IgD-negative memory B cell (primary cell): ENCODE measurements around the gene KDM5A. TPM values are rescaled to one million over a fixed set of nuclear protein-coding genes. Genes with fewer than 3 reads are reported as not detected.

Experiments used
- H3K27ac Mint-ChIP-seq, 3 donors: one replicate each; pipeline ENCODE4 v1.8.0; 2020 to 2022; ENCODE audit warnings: mild to moderate bottlenecking in 3 of 3, mixed read lengths in 3 of 3, moderate library complexity in 1 of 3
- H3K27me3 Mint-ChIP-seq: one replicate; pipeline ENCODE4 v1.8.0; 2021; ENCODE audit warnings: mixed read lengths
- H3K36me3 Mint-ChIP-seq: one replicate; pipeline ENCODE4 v1.8.0; 2020; ENCODE audit warnings: mild to moderate bottlenecking, mixed read lengths
- H3K4me1 Mint-ChIP-seq, 3 donors: one replicate each; pipeline ENCODE4 v1.8.0; 2020 to 2022; ENCODE audit warnings: mixed read lengths in 3 of 3, mild to moderate bottlenecking in 1 of 3
- H3K4me3 Mint-ChIP-seq, 4 donors: one replicate each; pipeline ENCODE4 v1.8.0; 2020 to 2022; ENCODE audit warnings: mild to moderate bottlenecking in 4 of 4, mixed read lengths in 4 of 4, moderate library complexity in 3 of 4
- H3K9me3 Mint-ChIP-seq, 3 donors: one replicate each; pipeline ENCODE4 v1.8.0; 2020 to 2021; ENCODE audit warnings: mixed read lengths in 3 of 3, mild to moderate bottlenecking in 1 of 3
- polyA plus RNA-seq: library from polyadenylated mRNA; unstranded; fragments of 300-500 nt; fragmentation: Illumina TruSeq; gene quantifications from one replicate; pipeline ENCODE4 v1.2.3, GENCODE V29; 2021

The KDM5A gene
- polyA plus RNA-seq, 1 donor from 2014 or later, result 63.7 TPM

- no peak overlapping the region for H3K4me3 Mint-ChIP-seq
- no peaks in the 10 kb centered on the region for H3K4me1 Mint-ChIP-seq
- H3K36me3 Mint-ChIP-seq, result no peaks in the 10 kb centered on the region
- H3K27me3 Mint-ChIP-seq, result peaks cover 17% of the 10 kb centered on the region
- H3K27ac Mint-ChIP-seq, result no peak overlapping the region
- peaks cover 2 to 8% (median 5%) of the 10 kb centered on the region in 3 donors for H3K9me3 Mint-ChIP-seq
These were observed 158.0 kb downstream of the KDM5A start for GRCh38 chr12:230925-231671.

Other genes starting within 250 kb of the KDM5A start
- gene SLC6A12, start 175.2 kb downstream of the KDM5A start, polyA plus RNA-seq, result not detected
- not detected for gene SLC6A13, start 126.5 kb downstream of the KDM5A start, polyA plus RNA-seq
- gene CCDC77, start 12.3 kb upstream of the KDM5A start, polyA plus RNA-seq, result 7.4 TPM
- 0.89 TPM for gene B4GALNT3, start 70.6 kb upstream of the KDM5A start, polyA plus RNA-seq